GM20000 (cell line): Measurements from ENCODE around the gene TRAF3.
"Not testable (repeated sequence)": the region's sequence is repeated elsewhere in the genome, so short reads cannot be mapped to it uniquely, and the experiment has no call there.

Experiments
- DNase-seq: peaks from one replicate; pipeline ENCODE4 v3.0.0; 2012; ENCODE audit warnings: low spot score
- TF ChIP-seq, protein P1 (sequence below): IDR thresholded peaks from 2 replicates; pipeline ENCODE4 v1.5.1; 2012; ENCODE audit warnings: mild to moderate bottlenecking, control low read depth; ENCODE audit errors: extremely low read depth, missing control alignments

The TRAF3 gene

DNA sequence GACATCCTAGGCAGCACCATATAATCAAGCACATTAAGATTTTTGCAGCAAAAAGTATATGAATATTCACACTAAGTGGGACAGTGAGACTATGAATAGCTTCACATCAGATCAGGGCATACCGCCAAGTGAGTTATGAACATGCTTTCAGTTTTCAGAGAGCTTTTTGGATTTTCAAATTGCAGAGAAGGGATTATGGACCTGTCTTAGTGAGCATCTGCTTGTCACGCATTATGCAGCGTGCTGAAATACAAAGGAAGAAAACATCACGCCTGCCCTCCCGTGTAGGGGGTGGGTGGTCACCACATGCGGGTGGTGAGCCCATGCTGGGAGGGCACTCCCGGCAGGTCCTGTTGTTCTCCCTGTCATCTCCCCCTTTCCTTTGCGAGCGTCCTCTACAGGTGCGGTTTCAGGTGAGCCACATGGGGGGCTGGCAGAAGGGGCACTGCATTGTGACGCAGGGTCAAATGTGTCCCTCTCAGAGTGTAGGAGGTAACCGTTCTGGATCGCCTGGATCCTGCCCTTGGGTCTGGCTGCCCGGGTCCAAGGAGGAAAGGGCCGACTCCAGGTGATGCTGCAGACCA lies 42.6 kb downstream of the TRAF3 start:
- TF ChIP-seq, protein P1, sequence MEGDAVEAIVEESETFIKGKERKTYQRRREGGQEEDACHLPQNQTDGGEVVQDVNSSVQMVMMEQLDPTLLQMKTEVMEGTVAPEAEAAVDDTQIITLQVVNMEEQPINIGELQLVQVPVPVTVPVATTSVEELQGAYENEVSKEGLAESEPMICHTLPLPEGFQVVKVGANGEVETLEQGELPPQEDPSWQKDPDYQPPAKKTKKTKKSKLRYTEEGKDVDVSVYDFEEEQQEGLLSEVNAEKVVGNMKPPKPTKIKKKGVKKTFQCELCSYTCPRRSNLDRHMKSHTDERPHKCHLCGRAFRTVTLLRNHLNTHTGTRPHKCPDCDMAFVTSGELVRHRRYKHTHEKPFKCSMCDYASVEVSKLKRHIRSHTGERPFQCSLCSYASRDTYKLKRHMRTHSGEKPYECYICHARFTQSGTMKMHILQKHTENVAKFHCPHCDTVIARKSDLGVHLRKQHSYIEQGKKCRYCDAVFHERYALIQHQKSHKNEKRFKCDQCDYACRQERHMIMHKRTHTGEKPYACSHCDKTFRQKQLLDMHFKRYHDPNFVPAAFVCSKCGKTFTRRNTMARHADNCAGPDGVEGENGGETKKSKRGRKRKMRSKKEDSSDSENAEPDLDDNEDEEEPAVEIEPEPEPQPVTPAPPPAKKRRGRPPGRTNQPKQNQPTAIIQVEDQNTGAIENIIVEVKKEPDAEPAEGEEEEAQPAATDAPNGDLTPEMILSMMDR = no peak
- DNase-seq = no peak

DNA sequence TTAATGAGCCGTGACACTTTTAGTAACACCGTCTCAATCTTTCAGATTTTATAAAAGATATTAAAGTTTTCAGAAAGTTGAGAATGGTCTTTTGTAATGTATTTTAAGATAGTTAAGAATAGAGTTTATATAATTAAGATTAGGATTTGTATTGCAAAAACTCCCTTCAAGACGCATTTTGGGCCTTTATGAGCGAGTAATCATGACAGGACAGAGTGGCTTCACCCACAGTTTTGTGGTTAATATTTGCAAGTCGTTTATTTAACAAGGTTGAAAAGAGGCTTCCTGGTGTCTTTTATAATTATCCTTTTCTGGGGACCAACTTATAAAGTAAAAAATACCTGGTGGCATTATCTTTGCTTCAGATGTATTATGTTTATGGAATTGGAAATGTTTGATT lies 44.0 kb downstream of the TRAF3 start:
- no peak for DNase-seq

DNA sequence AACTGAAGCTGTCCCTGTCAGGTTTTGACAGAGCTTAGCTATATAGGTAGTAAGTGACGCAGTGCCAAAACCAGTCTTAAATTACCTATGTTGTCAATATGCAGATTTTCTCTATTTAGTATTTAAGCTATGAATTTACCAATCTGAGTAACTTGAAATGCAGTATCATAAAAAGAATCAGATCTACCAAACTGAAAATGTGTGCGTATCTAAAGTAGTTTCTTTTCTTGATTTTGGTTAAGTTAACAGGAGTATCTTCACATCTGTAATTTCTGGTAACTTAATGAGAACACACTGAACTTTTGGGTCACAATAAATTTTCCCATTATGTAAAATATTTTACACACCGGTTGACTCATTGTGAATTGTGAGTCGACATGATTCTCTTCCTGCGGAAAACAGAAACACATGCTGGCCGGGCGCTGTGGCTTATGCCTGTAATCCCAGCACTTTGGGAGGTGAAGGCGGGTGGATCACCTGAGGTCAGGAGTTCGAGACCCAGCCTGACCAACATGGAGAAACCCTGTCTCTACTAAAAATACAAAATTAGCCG lies 45.1 kb downstream of the TRAF3 start:
- TF ChIP-seq, protein P1 = no peak
- no peak for DNase-seq

More for the DNA sequence above, 44.0 kb downstream of the TRAF3 start:
- TF ChIP-seq, protein P1 = no peak

DNA sequence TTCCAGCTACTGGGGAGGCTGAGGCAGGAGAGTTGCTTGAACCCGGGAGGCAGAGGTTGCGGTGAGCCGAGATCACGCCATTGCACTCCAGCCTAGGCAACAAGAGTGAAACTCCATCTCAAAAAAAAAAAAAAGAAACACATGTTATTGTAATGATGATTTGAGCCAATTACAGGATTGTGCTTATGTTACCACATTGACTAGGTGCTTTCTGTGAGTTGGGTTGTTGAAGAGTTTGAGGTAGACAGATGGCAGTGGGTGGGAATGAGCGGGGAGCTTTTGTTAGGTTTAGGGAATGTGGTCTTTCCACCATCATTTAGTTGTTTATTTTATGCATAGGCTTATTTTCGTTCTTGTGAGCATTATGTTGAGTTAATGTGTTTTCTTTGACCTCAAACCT lies 45.6 kb downstream of the TRAF3 start:
- DNase-seq = not testable (repeated sequence)

DNA sequence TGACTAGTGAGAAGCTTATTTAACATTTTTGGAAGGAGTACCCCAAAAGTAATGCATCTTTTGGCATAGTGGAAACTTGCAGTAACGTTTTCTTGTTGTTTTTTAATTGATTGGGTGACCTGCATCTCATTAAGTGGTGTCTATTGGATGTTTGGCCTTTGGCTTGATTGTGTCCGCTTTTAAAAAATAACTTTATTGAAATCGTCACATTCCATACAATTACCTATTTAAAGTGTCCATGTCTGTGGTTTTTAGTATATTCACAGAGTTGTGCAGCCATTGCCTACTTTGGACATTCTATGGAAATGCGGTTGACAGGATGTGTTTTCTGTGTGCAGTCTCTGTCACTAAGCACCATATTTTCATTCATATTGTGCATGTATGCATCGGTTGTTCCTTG lies 46.3 kb downstream of the TRAF3 start:
- TF ChIP-seq, protein P1 = no peak
- DNase-seq = no peak

DNA sequence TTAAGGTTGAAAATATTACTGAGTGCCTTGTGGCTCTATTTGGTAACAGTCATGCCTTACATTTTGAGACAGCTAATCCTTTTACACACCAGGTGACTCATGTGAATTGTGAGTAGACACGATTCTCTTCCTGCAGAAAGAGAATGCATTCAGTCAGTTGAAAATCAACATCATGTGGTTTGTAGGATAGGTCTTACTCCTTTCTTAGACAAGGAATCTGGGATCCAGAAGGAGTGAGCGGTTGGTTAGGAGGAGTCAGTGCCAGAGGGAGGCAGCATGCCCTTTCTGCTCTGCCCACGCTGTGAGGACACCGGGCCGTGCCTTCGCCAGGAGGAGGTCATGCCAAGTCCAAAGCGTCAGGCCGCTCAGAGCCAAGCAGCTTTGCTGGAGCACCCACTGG lies 47.6 kb downstream of the TRAF3 start:
- no peak for DNase-seq
- TF ChIP-seq, protein P1 = no peak

DNA sequence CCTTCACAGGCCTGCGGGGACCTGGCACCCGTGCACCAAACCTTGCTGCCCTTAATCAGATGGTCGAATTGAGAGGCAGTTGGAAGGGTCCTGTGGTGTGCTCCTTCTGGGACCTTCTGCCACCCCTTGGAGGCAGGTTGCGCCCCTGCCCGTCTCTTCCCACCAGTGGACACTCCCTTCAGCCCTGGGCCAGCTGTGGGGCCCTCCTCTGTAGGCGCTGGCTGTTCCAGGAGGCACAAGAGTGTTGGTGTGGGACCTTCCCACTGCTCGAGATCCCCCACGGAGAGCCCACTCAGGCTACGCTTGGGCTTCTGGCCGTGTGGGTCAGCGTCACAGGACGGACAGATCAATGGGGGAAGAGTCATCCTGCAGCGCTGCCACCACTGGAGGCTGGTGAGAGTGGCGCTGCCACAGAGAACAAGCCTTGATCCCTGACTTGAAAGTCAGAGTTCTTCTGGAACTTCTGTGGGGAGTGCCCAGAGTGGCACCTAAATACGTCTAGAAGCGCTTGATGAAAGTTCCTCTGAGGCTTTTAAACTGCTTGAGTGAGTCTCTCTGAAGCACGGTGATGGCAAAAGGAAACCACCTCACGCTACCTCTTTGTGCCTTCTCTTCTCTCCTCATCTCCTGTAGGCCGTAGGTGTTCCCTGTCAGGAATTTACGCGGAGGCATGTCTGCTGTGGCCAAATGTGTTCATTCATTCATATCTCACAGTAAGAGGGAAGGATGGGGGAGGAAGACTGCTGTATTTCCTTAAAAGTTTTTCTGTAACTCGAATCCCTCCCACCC lies 48.3 kb downstream of the TRAF3 start:
- DNase-seq = no peak

More for the DNA sequence above, 48.3 kb downstream of the TRAF3 start:
- TF ChIP-seq, protein P1 = no peak
